ENCODE data around the gene SELENOV. TPM values are rescaled to one million over a fixed set of nuclear protein-coding genes. Genes with fewer than 3 reads are reported as not detected.
A peak's percentile ranks its signal among the peaks of the same experiment; 100 is the strongest.

SELENOV gene
- total RNA-seq, 4 donors from 2014 or later = not detected

- Histone ChIP-seq H3K4me3 (peak overlapping the region; percentile 70 to 95 (median 86)), H3K36me3 (no peaks in the 10 kb centered on the region), H3K4me1 (peaks cover 0 to 15% (median 0%) of the 10 kb centered on the region in 4 donors), H3K27ac (peak overlapping the region; percentile 89 to 96 (median 95)), H3K27me3 (no peaks in the 10 kb centered on the region), H3K9me3 (no peaks in the 10 kb centered on the region)
- DNase-seq = no peak
- TF ChIP-seq CTCF (IDR thresholded peaks at IDR 0.05) = no peak
- no peak for TF ChIP-seq POLR2A (IDR thresholded peaks at IDR 0.05)
Observed at GRCh38 chr19:39539165-39539517, 24.2 kb downstream of the SELENOV start.

GRCh38 chr19:39539518-39540332 lies 24.8 kb downstream of the SELENOV start, which contains the start of gene EID2:
TSS of gene EID2 (minus strand) at chr19:39540161. CDS start at chr19:39540079, 82 bp downstream.
- H3K4me3 ChIP-seq = peak within 1 kb of the TSS; percentile 70 to 95 (median 86)
- no peaks in the 10 kb centered on the region for H3K27me3 ChIP-seq
- H3K36me3 ChIP-seq = no peaks in the 10 kb centered on the region
- peaks cover 0 to 15% (median 0%) of the 10 kb centered on the region in 4 donors for H3K4me1 ChIP-seq
- peak within 1 kb of the TSS; percentile 89 to 96 (median 95) for H3K27ac ChIP-seq
- peak; percentile 90 to 97 (median 94) for DNase-seq
- TF ChIP-seq POLR2A (IDR thresholded peaks at IDR 0.05) = peak; percentile 57 to 84
- peak; percentile 80 to 91 (median 86) for TF ChIP-seq CTCF (IDR thresholded peaks at IDR 0.05)
- H3K9me3 ChIP-seq = no peaks in the 10 kb centered on the region

GRCh38 chr19:39540333-39540673 lies 25.4 kb downstream of the SELENOV start:
- H3K4me1 ChIP-seq = peaks cover 0 to 15% (median 0%) of the 10 kb centered on the region in 4 donors
- no peaks in the 10 kb centered on the region for H3K36me3 ChIP-seq
- H3K9me3 ChIP-seq = no peaks in the 10 kb centered on the region
- DNase-seq = no peak
- no peaks in the 10 kb centered on the region for H3K27me3 ChIP-seq
- no peak overlapping the region for H3K27ac ChIP-seq
- H3K4me3 ChIP-seq = peak overlapping the region in 2 of 4 donors; percentile 81 to 95
- TF ChIP-seq CTCF (IDR thresholded peaks at IDR 0.05) (no peak), POLR2A (IDR thresholded peaks at IDR 0.05) (no peak)

- no peak overlapping the region for H3K4me3 ChIP-seq
- TF ChIP-seq POLR2A (IDR thresholded peaks at IDR 0.05) (no peak), CTCF (IDR thresholded peaks at IDR 0.05) (no peak)
- no peaks in the 10 kb centered on the region for H3K9me3 ChIP-seq
- H3K4me1 ChIP-seq = peaks cover 0 to 15% (median 0%) of the 10 kb centered on the region in 4 donors
- H3K36me3 ChIP-seq = no peaks in the 10 kb centered on the region
- no peaks in the 10 kb centered on the region for H3K27me3 ChIP-seq
- H3K27ac ChIP-seq = no peak overlapping the region
- DNase-seq = no peak
Observed at GRCh38 chr19:39542206-39542605, 27.3 kb downstream of the SELENOV start.

DNA sequence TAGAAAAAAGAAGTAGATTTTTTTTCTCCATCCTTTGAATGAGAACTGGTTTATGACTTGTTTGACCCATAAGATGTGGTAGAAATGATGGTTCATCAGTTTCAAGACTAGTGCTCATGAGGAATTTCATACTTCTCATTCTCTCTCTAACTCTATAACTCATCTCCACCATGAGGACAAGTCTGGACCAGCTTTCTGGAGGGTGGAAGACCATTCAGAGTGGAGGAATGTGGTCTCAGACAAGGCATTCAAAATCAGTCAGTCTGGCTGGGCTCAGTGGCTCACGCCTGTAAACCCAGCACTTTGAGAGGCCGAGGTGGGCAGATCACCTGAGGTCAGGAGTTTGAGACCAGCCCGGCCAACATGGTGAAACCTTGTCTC lies 28.5 kb downstream of the SELENOV start:
- TF ChIP-seq POLR2A (IDR thresholded peaks at IDR 0.05) (no peak), CTCF (IDR thresholded peaks at IDR 0.05) (no peak)
- Histone ChIP-seq H3K9me3 (no peaks in the 10 kb centered on the region), H3K27ac (no peak overlapping the region), H3K4me1 (peaks cover 0 to 8% (median 0%) of the 10 kb centered on the region in 4 donors), H3K4me3 (no peak overlapping the region), H3K36me3 (no peaks in the 10 kb centered on the region), H3K27me3 (no peaks in the 10 kb centered on the region)
- no peak for DNase-seq

All from Peyer's patch (tissue), 4 donors.